Smooth muscle cell of the brain vasculature (primary cell): Measurements from ENCODE around the gene TOPAZ1.
"Not testable (repeated sequence)": the region's sequence is repeated elsewhere in the genome, so short reads cannot be mapped to it uniquely, and the experiment has no call there.

Experiments
- DNase-seq: peaks from one replicate; pipeline ENCODE4 v3.0.0-alpha.2; 2012; ENCODE audit warnings: low read depth, low spot score

The TOPAZ1 gene

DNA sequence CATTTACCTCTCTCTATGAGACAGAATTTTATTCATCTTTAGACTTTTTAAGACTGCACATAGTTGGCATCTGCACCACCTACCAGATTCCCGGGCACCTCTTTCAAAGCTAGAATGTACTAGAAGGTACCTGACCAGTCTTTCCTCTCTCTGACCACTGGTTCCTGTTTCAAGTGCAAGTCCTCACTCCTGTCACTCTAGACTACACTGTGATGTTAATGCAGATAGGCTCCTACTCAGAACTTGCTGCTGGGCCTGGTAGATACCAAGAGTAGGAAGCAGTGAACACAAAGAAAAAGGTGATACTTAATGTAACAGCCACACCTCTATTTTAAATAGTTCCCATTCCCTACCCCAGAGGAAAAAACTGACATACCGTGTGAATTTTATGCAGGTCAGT lies 88.8 kb downstream of the TOPAZ1 start:
- DNase-seq = no peak

DNA sequence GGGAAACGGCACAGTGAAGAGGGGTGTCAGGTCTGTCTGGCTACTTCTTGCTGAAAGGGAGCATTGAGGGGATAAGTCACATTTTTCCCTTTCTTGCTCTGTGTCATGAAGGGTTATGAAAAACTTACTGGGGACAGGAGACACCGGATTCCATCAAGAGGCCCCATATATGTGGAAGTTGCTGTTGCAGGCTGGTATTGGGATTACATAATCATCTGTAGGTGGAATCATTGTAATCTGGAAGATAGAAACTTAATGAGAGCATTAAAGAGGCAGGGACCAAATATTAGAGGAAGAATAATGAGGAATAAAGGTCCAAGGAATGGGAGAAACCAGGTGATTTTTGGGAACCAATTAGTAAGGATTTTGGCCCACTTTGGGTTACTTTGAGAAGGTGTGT lies 92.6 kb downstream of the TOPAZ1 start:
- no peak for DNase-seq

DNA sequence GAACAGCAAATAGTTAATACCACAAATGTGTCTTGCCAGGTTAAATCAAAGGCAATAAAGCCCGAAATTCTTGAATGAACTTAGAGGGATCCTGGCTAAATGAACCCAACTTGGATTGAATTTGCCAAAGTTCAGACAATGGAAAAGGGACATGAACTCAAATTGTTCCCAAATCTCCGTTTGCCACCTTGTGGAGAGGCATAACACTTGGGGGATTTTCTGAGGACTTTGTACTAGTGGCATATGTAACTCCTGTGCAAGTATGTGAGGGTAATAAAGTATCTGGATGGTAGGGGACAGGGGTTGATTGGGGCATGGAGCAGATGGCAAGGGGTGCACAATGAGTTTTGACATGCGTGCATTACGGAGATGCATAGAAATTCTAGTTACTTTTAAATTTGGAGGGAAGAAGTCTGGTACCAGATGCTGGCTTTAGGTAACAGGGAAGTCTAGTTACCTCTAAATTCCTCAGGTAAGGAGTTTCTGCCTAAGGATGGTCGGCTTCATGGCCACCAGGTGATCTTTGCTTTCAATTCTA lies 95.6 kb downstream of the TOPAZ1 start:
- no peak for DNase-seq

DNA sequence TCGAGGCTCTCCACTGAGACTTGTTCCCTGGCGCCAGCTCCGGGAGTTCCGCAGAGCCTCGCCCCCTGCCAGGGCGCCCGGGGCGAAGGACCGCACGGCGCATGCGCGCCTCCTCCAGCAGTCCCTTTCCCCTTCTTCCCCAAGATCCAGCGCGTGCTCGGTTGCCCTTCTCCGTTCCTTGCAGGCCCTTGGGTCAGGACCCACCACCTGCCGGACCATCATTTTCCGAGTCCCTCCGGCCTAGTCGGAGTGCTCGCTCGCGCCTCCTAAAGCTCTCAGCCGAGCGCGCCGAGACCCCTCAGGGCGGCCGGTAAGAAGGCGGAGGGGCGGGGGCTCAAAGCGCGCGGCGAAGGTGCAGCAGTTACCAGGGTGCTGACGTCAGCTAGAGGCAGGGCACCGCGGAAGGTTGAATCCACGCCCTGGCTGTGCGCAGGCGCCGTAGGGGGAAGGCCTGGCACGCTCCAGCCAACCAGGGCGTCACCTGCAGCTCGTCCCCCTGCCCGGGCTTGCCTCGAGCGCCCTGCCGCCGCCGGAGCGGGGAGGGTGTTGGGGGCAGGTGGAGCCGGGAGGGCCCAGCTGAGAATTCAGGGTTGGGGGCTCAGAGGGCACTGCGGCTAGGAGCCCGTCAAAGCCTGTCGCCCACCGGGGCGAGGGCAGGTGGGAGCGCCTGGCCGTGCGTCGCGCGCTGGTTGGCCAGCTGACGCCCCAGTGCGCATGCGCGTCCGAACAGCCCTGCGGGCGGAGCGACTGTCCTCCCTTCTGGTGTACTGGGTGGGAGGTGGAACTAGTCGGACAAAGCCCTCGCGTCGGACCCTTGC lies 96.5 kb downstream of the TOPAZ1 start, which contains the start of gene TCAIM:
TSS of gene TCAIM (plus strand) at position 757 of the 818 bp plus-strand sequence. CDS start 16,017 bp downstream, outside the sequence.
- DNase-seq = peak; percentile 94

DNA sequence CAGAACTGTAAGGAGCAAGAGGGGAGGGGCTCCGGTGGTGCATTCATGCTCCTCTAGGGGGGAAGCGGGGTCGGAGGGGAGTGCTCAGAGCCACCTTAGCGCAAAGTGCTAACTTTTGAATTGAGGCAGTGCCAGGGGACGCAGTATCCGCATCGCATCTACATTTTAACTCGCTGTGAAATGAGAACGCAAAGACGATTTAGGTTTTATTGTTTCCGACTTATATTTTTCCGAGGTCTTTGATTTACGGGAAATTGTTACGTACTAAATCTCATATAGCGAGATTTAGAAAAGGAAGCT lies 97.1 kb downstream of the TOPAZ1 start:
- DNase-seq = no peak

DNA sequence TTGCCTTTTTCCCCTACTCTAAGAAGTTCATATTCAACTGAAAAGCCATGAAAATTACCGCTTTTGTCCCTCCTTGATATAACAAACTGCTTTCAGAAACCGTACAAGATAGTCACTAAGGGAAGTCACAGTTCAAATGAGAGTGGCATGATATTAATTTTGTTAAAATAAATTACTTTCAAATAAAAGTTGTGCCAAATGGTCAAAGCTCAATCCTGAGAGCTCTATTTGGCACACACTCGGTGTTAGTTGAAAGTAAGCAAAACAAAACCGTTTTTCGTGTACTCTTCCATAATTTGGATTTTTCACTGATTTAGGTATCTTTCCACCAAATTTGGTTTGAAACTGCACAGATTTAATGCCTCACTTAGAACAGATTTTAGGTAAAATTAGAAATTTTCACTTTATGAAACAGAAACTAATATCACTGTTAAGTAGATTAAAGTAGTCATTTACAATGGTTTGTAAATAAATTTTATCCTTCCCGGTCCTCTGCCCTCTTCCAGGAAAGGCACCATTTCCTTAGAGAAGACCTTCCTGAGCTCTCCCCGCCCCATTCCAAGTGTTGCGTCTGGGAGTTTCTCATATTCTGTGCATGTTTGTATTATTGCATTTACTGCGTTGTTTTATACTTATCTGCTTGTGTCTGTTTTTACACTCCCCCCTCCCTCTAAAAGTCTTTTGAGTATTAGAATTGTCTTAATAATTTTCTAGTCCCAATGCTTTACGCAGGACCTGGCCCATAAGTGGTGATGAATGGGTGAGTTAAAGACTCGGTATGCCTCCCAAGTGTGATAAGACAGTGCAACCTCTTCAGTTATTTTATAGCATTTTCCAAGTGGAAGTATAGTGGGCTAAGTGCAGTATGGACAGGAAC lies 97.7 kb downstream of the TOPAZ1 start:
- DNase-seq = no peak

DNA sequence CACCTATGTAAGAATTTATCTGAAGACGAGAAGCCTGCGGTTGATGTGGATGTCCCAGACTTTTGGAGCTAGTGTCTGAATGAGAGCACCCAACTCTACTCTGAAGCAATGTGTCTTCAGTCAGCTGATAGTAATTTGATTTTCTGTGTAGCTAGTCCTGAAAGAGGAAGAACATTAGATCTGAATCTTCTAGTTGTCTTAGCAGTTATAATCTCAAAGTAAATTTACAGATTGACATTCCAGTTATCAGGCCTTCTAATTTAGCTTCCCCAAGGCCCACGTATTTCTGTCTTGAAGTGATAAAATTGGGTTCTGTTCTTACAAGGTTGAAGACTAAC lies 98.3 kb downstream of the TOPAZ1 start:
- DNase-seq = no peak

DNA sequence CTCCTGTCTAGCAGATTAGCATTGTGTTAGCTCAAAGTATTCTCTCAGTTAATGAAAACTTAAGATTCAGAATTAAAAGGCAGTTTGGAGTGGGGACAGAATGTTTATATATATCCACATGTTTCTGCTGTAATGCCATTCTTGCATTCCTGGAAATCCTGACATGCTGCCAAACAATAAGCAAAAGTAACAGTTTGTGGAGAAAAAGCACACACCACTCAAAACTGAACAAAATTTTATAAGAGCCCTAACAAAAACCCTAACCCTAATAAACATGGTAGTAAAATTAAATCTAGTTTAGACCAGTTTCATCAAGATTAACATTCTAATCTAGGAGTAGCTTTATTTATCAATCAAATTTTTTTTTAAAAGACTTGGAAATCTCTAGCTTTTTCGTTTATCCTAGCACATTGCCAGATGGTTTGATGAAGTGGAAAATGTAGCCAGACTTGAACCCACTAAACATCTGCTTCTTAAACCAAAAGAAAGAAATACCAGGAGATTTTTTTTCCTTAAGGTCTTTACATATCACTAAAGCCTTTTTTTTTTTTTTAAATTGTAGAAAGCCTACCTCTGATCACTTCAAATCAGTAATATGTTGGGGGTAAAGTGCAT lies 100.6 kb downstream of the TOPAZ1 start:
- DNase-seq = no peak

DNA sequence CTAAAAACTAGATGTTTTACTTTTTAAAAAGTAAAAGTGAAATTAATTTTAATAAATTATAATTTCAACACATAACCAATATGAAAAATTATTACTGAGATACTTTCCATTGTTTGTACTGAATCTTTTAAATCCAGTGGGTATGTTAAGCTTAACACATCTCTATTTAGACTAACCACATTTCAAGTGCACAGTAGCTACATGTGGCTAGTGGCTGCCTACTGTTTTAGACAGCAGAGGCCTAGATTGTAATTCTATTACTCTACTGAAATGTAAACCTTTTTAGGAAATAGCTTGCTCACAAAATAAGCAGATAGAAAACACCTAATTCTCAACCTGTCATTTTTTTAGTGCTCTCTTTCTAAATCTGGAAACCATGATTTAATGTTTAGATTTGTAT lies 101.7 kb downstream of the TOPAZ1 start:
- DNase-seq = no peak

DNA sequence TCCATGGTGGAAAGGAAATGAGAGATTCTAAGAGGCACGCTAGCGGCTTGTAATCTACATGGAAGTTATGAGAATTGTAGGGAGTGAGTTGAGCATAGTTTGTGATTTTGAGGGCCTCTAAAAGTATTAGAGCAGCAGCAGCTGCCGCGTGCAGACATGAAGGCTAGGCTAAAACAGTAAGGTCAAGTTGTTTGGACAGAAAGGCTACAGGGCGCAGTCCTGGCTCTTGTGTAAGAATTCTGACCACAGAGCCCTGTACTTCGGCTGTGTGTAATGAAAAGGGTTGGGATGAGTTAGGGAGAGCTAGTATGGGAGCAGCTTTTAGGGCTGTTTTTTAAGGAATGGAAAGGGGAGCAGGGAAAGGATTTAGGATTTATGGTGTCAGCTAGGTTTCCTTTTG lies 104.9 kb downstream of the TOPAZ1 start:
- DNase-seq = not testable (repeated sequence)

DNA sequence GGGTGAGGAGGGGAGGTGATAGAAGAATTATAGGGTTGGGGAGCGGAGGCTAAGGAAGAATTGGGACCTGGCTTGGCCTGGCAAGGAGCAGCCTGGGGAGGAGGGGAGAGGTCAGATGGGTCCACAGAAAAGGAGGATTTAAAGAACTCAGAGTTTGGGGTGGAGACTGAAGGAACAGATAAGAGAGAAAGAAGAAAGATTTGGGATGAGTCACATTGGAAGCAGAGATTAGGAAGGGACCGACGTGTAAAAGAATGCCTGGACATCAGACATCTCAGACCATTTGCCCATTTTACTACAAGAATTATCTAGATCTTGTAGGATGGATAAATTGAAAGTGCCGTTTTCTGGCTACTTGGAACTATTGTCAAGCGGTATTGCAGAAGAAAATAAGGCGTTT lies 107.3 kb downstream of the TOPAZ1 start:
- no peak for DNase-seq

DNA sequence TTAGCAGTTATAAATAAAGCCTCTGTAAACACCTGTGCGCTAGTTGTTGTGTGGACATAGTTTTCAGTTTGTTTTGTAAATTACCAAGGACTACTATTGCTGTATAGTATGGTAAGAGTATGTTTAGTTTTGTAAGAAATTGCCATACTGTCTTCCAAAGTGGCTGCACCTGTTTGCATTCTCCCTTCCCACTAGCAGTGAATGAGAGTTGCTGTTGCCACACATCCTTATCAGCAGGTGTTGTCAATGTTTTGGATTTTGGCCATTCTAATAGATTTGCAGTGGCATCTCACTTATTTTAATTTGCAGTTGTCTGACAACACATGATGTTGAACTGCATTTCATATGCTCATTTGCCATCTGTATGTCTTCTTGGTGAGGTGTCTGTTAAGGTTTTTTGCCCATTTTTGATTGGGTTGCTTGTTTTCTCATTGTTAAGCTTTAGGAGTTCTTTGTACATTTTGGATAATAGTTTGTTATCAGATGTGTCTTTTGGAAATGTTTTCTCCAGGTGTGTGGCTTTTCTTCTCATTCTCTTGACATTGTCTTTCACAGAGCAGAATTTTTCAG lies 111.8 kb downstream of the TOPAZ1 start:
- DNase-seq = no peak

DNA sequence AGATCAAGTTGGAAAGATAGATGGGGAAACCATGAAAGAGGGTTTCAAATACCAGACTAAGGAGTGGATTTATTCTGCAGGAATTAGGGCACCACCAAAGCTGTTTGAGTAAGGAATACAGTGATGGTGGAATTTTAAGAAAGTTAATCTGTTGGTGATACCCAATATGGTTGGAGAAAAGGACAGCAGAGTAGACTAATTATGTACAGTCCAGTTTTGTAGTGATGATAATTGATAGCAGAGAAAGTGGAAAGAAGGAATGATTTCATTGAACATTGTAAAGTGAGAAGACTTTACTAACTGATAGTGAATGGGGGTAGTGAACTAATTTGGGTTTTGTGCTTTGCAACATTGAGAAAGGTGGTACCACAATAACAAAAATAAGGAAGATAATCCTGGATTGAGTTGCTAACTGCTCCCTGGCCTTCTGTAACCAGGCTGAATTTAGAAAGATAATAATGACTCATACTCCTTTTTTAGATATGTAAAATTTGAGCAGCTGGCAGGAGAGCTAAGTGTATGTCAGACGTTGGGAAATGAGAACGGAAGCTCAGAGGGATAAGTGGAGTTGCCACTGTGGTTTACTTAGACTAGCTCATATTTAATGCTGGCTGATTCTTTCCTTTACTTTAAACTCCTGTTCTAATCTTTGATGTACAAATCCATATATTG lies 113.8 kb downstream of the TOPAZ1 start:
- peak; percentile 35 for DNase-seq

DNA sequence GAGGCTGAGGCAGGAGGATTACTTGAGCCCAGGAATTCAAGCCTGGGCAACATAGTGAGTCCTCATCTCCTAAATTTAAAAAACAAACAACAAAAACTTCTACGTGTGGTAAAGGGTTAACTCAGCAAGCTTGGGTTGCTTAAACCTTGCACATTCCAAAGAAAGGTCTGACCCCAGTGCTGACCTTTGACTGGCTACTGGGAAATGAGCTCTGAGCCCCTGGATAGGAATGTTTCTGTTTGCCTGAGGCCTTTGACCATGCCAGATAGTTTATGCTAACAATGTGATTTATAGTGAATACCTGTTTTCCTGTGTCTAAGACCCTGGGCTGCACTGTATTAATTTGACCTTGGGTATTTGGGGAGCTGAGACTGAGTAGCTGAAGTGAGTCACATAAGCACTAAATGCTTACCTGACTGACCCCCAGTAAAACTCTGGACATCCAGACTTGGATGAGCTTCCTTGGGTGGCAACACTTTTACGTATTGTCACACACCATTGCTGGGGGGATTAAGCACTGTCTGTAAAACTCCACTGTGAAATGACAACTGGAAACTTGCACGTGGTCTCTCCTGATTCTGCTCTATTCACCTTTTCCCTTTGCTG lies 117.6 kb downstream of the TOPAZ1 start:
- DNase-seq = no peak

DNA sequence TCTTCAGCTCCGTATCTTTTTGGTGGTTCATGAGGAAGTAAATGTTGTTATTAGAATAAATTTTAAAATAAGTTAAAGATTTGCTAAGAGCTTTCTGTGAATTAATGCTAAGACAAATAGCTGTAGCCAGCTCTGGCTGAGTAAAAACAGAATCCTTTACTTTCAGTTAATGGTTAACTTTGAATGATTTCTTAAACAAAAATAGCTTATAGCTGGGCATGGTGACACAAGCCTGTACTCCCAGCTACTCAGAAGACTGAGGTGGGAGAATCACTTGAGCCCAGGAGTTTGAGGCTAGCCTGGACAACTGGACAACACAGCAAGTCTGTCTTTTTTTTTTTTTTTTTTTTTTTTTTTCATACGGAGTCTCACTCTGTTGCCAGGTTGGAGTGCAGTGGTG lies 121.9 kb downstream of the TOPAZ1 start:
- no peak for DNase-seq

DNA sequence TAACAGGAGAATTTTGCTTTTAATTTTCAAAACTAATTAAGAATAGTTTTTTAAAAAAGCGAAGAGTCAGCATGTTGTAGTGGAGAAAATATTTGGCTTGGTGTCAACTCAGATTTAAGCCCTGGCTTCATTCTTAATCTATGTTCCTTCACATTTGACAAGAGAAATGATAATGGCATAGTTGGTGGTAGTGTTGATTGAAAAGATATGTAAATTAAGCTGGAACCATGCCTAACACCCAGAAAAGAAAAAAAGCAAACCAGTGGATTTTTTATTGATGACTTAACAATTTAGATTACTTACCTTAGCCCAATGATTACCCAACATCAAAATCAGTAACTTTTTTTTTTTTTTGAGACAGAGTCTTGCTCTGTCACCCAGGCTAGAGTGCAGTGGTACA lies 124.3 kb downstream of the TOPAZ1 start:
- DNase-seq = no peak

DNA sequence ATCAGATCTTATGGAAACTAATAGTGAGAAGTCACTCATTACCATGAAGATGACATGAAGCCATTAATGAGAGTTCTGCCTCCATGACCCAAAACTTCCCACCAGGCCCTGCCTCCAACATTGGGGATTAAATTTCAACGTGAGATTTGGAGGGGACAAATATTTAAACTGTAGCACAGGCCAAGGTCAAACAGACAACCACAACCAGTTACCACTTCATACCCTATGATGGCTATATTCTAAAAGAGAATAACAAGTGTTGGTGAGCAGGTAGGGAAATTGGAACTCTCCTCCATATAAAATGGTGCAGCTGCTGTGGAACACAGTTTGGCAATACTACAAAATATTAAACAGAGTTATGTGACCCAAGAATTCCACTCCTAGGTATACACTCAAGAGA lies 133.8 kb downstream of the TOPAZ1 start:
- DNase-seq = no peak
